Smooth muscle cell (in vitro differentiated cells): ENCODE results near the gene MACIR. TPM values are rescaled to one million over a fixed set of nuclear protein-coding genes. Genes with fewer than 3 reads are reported as not detected.

ENCODE experiments used
- DNase-seq: peaks from one replicate; lab custom pipeline; 2025; ENCODE audit not compliant: unreplicated experiment; lab: John Stamatoyannopoulos, UW
- H2AFZ ChIP-seq: fragments of 200-600 bp; sonication (generic); 2 replicates; pipeline ENCODE4 v1.6.0; 2016; ENCODE audit warnings: antibody characterized with exemption, low read depth, mild to moderate bottlenecking
- H3F3A ChIP-seq: fragments of 200-600 bp; sonication (generic); 2 replicates; pipeline ENCODE4 v1.6.0; 2017; ENCODE audit warnings: antibody characterized with exemption, low read depth
- H3K27ac ChIP-seq: fragments of 200-600 bp; sonication (generic); 2 replicates; pipeline ENCODE4 v1.5.1; 2016; ENCODE audit warnings: low read depth, mild to moderate bottlenecking
- H3K27me3 ChIP-seq: fragments of 200-600 bp; sonication (generic); 2 replicates; pipeline ENCODE4 v1.6.1; 2016; ENCODE audit warnings: low read depth, mild to moderate bottlenecking
- H3K36me3 ChIP-seq: fragments of 200-600 bp; sonication (generic); 2 replicates; pipeline ENCODE4 v1.5.1; 2016; ENCODE audit warnings: low read depth
- H3K4me1 ChIP-seq: fragments of 200-600 bp; sonication (generic); 2 replicates; pipeline ENCODE4 v1.5.1; 2016; ENCODE audit warnings: low read depth
- H3K4me2 ChIP-seq: fragments of 200-600 bp; sonication (generic); 2 replicates; pipeline ENCODE4 v1.6.0; 2016; ENCODE audit warnings: mild to moderate bottlenecking
- H3K4me3 ChIP-seq: fragments of 200-600 bp; sonication (generic); 2 replicates; pipeline ENCODE4 v1.5.1; 2016; ENCODE audit warnings: mild to moderate bottlenecking
- H3K79me2 ChIP-seq: fragments of 200-600 bp; sonication (generic); 2 replicates; pipeline ENCODE4 v1.6.0; 2016; ENCODE audit warnings: low read depth, mild to moderate bottlenecking
- H3K9ac ChIP-seq: fragments of 200-600 bp; sonication (generic); 2 replicates; pipeline ENCODE4 v1.6.0; 2016; ENCODE audit warnings: low read depth
- H3K9me3 ChIP-seq: fragments of 200-600 bp; sonication (generic); replicated peaks from 2 replicates; pipeline ENCODE4 v1.5.1; 2016; ENCODE audit warnings: low read depth
- H4K20me1 ChIP-seq: fragments of 200-600 bp; sonication (generic); 2 replicates; pipeline ENCODE4 v1.6.0; 2016; ENCODE audit warnings: low read depth
- CTCF ChIP-seq: fragments of 200-600 bp; sonication (generic); IDR thresholded peaks from 2 replicates; pipeline ENCODE4 v1.5.1; 2017; ENCODE audit warnings: borderline replicate concordance, mild to moderate bottlenecking, antibody characterized with exemption; ENCODE audit not compliant: insufficient read depth, poor library complexity, severe bottlenecking
- WGBS: methylation state at CpG from one replicate; pipeline ENCODE4 v1.1.7; 2016; ENCODE audit warnings: low lambda C conversion rate; 5-methylcytosine and 5-hydroxymethylcytosine counted together
- polyA plus RNA-seq: library from polyadenylated mRNA; unstranded; fragments of >200 nt; fragmentation: Nextera tagmentation; extraction: Ambion mirVana; gene quantifications from 2 replicates; pipeline ENCODE4 v1.2.1, GENCODE V29; 2016
- total RNA-seq: library from RNA; depleted of rRNA; stranded (reverse); fragments of >200 nt; gene quantifications from 2 replicates; pipeline ENCODE4 v1.2.3, GENCODE V29; 2014

Gene MACIR
- total and polyA plus RNA-seq, 2 experiments from 2014 or later = 6.7 to 24.0 TPM

- Histone ChIP-seq H3K4me2 (no peak overlapping the region), H3K9me3 (no peaks in the 10 kb centered on the region), H3K4me3 (no peak overlapping the region), H3K9ac (no peak overlapping the region), H3K4me1 (peaks cover 10% of the 10 kb centered on the region), H3K27ac (no peak overlapping the region), H3F3A (no peaks in the 10 kb centered on the region), H3K79me2 (no peaks in the 10 kb centered on the region), H3K27me3 (no peaks in the 10 kb centered on the region), H3K36me3 (no peaks in the 10 kb centered on the region), H4K20me1 (no peaks in the 10 kb centered on the region), H2AFZ (no peak overlapping the region)
- no peak for TF ChIP-seq CTCF
- 92% methylated on average over 3 of the region's 3 CpGs for WGBS
- no peak for DNase-seq
These were observed 37.3 kb downstream of the MACIR start for GRCh38 chr5:103295871-103296270.

- no peak overlapping the region for H2AFZ ChIP-seq
- no peak for TF ChIP-seq CTCF
- H3F3A ChIP-seq = no peaks in the 10 kb centered on the region
- no peaks in the 10 kb centered on the region for H3K9me3 ChIP-seq
- no peak overlapping the region for H3K4me2 ChIP-seq
- no peaks in the 10 kb centered on the region for H3K27me3 ChIP-seq
- WGBS = 94% methylated on average over 1 of the region's 1 CpG
- H3K9ac ChIP-seq = no peak overlapping the region
- H3K4me1 ChIP-seq = peaks cover 10% of the 10 kb centered on the region
- H4K20me1 ChIP-seq = no peaks in the 10 kb centered on the region
- no peak overlapping the region for H3K27ac ChIP-seq
- no peaks in the 10 kb centered on the region for H3K79me2 ChIP-seq
- no peak overlapping the region for H3K4me3 ChIP-seq
- H3K36me3 ChIP-seq = no peaks in the 10 kb centered on the region
- DNase-seq = no peak
These were observed 39.6 kb downstream of the MACIR start for GRCh38 chr5:103298117-103298516.

- Histone ChIP-seq H3F3A (no peaks in the 10 kb centered on the region), H4K20me1 (no peaks in the 10 kb centered on the region), H3K27me3 (no peaks in the 10 kb centered on the region), H3K9me3 (no peaks in the 10 kb centered on the region), H3K79me2 (no peaks in the 10 kb centered on the region), H3K4me1 (peaks cover 10% of the 10 kb centered on the region), H3K9ac (no peak overlapping the region), H3K4me3 (no peak overlapping the region), H3K36me3 (no peaks in the 10 kb centered on the region), H3K27ac (no peak overlapping the region), H3K4me2 (no peak overlapping the region), H2AFZ (no peak overlapping the region)
- DNase-seq = no peak
- no peak for TF ChIP-seq CTCF
- WGBS = 49% methylated on average over 4 of the region's 4 CpGs
These were observed 40.1 kb downstream of the MACIR start for GRCh38 chr5:103298607-103299188.

- WGBS = 70% methylated on average over 4 of the region's 4 CpGs
- DNase-seq = no peak
- Histone ChIP-seq H4K20me1 (no peaks in the 10 kb centered on the region), H3K4me3 (no peak overlapping the region), H3K27ac (no peak overlapping the region), H3K36me3 (no peaks in the 10 kb centered on the region), H3K9me3 (no peaks in the 10 kb centered on the region), H2AFZ (no peak overlapping the region), H3K27me3 (no peaks in the 10 kb centered on the region), H3K79me2 (no peaks in the 10 kb centered on the region), H3F3A (no peaks in the 10 kb centered on the region), H3K4me1 (no peaks in the 10 kb centered on the region), H3K9ac (no peak overlapping the region), H3K4me2 (no peak overlapping the region)
- no peak for TF ChIP-seq CTCF
These were observed 47.2 kb downstream of the MACIR start for GRCh38 chr5:103305809-103306208.
